ENCODE data around the gene ARHGAP10.

Gene ARHGAP10

DNA sequence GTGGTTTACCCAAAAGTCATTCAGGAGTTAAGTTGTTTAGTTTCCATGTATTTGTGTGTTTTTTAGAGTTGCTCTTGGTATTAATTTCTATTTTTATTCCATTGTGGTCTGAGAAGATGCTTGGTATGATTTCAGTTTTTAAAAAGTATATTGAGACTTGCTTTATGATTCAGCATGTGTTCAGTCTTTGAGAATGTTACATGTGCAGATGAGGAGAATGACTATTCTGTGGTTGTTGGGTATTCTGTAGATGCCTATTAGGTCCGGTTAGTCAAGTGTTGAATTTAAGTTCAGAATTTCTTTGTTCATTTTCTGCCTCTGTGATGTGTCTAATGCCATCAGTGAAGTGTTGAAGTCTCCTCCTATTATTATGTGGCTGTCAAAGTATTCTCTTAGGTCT, 249.4 kb downstream of the ARHGAP10 start:
- no peaks in the 10 kb centered on the region for H3K36me3 ChIP-seq (ENCODE audit: control insufficient read depth, low read length)
- H3K9me3 ChIP-seq (ENCODE audit: control insufficient read depth, insufficient read depth, low read length) = no peaks in the 10 kb centered on the region
- H3K4me2 ChIP-seq (ENCODE audit: low read length) = no peak overlapping the region
- 0 out of 2 replicates have a peak, but pooled peaks cover 4% of the 10 kb centered on the region for H4K20me1 ChIP-seq (ENCODE audit: control insufficient read depth, insufficient read depth, low read depth, low read length)
- H3K4me3 ChIP-seq (ENCODE audit: low read length) = no peak overlapping the region
- TF ChIP-seq, protein P1, sequence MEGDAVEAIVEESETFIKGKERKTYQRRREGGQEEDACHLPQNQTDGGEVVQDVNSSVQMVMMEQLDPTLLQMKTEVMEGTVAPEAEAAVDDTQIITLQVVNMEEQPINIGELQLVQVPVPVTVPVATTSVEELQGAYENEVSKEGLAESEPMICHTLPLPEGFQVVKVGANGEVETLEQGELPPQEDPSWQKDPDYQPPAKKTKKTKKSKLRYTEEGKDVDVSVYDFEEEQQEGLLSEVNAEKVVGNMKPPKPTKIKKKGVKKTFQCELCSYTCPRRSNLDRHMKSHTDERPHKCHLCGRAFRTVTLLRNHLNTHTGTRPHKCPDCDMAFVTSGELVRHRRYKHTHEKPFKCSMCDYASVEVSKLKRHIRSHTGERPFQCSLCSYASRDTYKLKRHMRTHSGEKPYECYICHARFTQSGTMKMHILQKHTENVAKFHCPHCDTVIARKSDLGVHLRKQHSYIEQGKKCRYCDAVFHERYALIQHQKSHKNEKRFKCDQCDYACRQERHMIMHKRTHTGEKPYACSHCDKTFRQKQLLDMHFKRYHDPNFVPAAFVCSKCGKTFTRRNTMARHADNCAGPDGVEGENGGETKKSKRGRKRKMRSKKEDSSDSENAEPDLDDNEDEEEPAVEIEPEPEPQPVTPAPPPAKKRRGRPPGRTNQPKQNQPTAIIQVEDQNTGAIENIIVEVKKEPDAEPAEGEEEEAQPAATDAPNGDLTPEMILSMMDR (IDR thresholded peaks at IDR 0.05; ENCODE audit: low read depth, low read length, poor library complexity, severe bottlenecking) = no peak
- TF ChIP-seq EZH2phosphoT487 (IDR thresholded peaks at IDR 0.05; ENCODE audit: borderline replicate concordance, low read length) = no peak
- H3K9me2 ChIP-seq (replicated peaks; ENCODE audit: control insufficient read depth, low read length) = no peaks in the 10 kb centered on the region
- no peaks in the 10 kb centered on the region for H3K79me2 ChIP-seq (ENCODE audit: control insufficient read depth, low read length)
- H3K27me3 ChIP-seq (ENCODE audit: control insufficient read depth, low read length) = peaks cover 3% of the 10 kb centered on the region; the same call in 1 of the 2 replicates
- no peaks in the 10 kb centered on the region for H3F3A ChIP-seq (ENCODE audit: control insufficient read depth, insufficient read depth)
- H3K27ac ChIP-seq (ENCODE audit: low read depth, low read length) = no peak overlapping the region
- no peaks in the 10 kb centered on the region for H3K4me1 ChIP-seq (ENCODE audit: control insufficient read depth, low read length)

DNA sequence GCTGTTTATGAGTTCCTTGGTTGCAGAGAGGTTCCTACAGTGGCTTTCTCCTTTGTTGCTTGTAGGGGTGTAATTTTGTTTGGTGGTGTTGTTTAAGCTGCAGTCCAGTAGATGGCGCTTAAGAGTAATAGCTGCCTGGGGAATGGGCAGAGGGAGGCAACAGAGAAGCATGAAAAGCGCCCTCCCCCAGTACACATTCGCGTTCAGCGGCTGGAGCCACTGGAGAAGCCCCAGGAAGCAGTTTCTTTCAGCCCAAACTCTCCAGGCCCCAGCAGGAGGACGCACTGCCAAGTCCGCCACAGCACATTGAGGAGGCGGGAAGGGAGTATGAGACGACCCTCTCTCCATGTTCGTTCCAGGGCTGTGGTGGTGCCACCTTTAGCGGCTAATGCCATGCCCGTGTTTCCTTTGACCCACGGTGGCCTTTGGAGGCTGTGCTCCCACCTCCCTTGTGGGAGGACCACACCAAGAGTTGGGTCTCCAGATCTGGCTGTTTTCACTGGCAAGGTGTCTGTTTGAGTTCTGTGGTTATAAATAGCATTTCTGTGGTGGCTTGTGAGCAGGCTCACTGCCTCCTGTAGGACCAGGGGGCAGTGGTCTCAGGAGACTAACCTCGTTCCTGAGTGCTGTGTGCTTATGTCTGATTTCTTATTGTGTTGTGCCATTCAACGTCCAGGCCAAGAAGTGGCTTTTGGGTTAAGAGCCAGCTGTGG, 252.3 kb downstream of the ARHGAP10 start:
- Histone ChIP-seq H3K4me1 (ENCODE audit: control insufficient read depth, low read length) (no peaks in the 10 kb centered on the region), H3K27me3 (ENCODE audit: control insufficient read depth, low read length) (peaks cover 3% of the 10 kb centered on the region; the same call in 1 of the 2 replicates), H3K79me2 (ENCODE audit: control insufficient read depth, low read length) (no peaks in the 10 kb centered on the region), H3K9me3 (ENCODE audit: control insufficient read depth, insufficient read depth, low read length) (no peaks in the 10 kb centered on the region), H3K36me3 (ENCODE audit: control insufficient read depth, low read length) (no peaks in the 10 kb centered on the region), H3K4me3 (ENCODE audit: low read length) (no peak overlapping the region), H3F3A (ENCODE audit: control insufficient read depth, insufficient read depth) (no peaks in the 10 kb centered on the region), H3K4me2 (ENCODE audit: low read length) (no peak overlapping the region), H4K20me1 (ENCODE audit: control insufficient read depth, insufficient read depth, low read depth, low read length) (0 out of 2 replicates have a peak, but pooled peaks cover 4% of the 10 kb centered on the region), H3K9me2 (replicated peaks; ENCODE audit: control insufficient read depth, low read length) (no peaks in the 10 kb centered on the region), H3K27ac (ENCODE audit: low read depth, low read length) (no peak overlapping the region)
- TF ChIP-seq, protein P1 (IDR thresholded peaks at IDR 0.05; ENCODE audit: low read depth, low read length, poor library complexity, severe bottlenecking) = peak; percentile 81
- TF ChIP-seq EZH2phosphoT487 (IDR thresholded peaks at IDR 0.05; ENCODE audit: borderline replicate concordance, low read length) = no peak

DNA sequence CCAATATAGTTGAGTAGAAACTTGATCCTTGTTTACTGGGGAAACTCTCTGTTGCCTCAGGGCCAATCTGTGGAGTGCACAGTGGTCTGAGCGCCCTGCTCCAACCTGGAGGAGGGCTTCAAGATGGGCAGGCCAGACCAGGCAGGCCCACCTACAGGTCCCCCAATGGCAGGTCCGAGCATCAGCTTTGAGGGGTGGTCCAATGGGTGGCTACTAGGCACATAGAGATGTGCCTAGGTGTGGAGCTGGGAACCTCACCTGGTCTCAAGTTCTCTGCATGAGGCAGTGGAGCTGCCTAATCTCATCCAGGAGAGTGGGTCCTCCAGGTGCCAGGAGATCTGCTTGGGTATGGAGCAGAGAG, 252.9 kb downstream of the ARHGAP10 start:
- 0 out of 2 replicates have a peak, but pooled peaks cover 4% of the 10 kb centered on the region for H4K20me1 ChIP-seq (ENCODE audit: control insufficient read depth, insufficient read depth, low read depth, low read length)
- no peak overlapping the region for H3K27ac ChIP-seq (ENCODE audit: low read depth, low read length)
- no peaks in the 10 kb centered on the region for H3K79me2 ChIP-seq (ENCODE audit: control insufficient read depth, low read length)
- no peaks in the 10 kb centered on the region for H3K9me2 ChIP-seq (replicated peaks; ENCODE audit: control insufficient read depth, low read length)
- no peaks in the 10 kb centered on the region for H3K9me3 ChIP-seq (ENCODE audit: control insufficient read depth, insufficient read depth, low read length)
- no peaks in the 10 kb centered on the region for H3K4me1 ChIP-seq (ENCODE audit: control insufficient read depth, low read length)
- no peaks in the 10 kb centered on the region for H3F3A ChIP-seq (ENCODE audit: control insufficient read depth, insufficient read depth)
- peaks cover 3% of the 10 kb centered on the region; the same call in 1 of the 2 replicates for H3K27me3 ChIP-seq (ENCODE audit: control insufficient read depth, low read length)
- no peak overlapping the region for H3K4me2 ChIP-seq (ENCODE audit: low read length)
- H3K36me3 ChIP-seq (ENCODE audit: control insufficient read depth, low read length) = no peaks in the 10 kb centered on the region
- TF ChIP-seq EZH2phosphoT487 (IDR thresholded peaks at IDR 0.05; ENCODE audit: borderline replicate concordance, low read length) = no peak
- TF ChIP-seq, protein P1 (IDR thresholded peaks at IDR 0.05; ENCODE audit: low read depth, low read length, poor library complexity, severe bottlenecking) = no peak
- no peak overlapping the region for H3K4me3 ChIP-seq (ENCODE audit: low read length)
